Measurements from ENCODE around the gene CITED1. TPM values are rescaled to one million over a fixed set of nuclear protein-coding genes. Genes with fewer than 3 reads are reported as not detected.

The CITED1 gene
- total and polyA plus RNA-seq, 11 donors = 0.45 to 0.90 (median 0.73) TPM; not detected in 8

DNA sequence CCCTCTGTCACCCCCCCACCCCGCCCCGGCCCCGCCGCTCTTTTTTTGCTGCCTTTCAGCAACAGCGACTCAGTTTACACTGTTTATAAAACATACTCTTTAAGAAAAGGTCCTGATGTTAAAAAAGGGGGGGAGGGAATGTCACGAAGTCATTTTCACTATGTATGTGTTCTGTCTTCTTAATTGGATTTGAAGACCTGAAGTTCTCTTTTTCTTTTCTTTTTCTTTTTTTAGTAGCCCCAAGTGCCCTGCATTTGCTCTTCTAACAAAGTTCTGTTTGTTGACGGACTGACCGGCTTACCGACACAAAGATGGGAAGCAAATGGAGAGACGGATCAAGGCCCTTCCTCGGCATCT, 2.5 kb upstream of the CITED1 start:
- no peaks in the 10 kb centered on the region for H3K9me3 ChIP-seq
- H3K27me3 ChIP-seq = peaks cover 0 to 97% (median 0%) of the 10 kb centered on the region in 9 donors
- no peaks in the 10 kb centered on the region for H3K36me3 ChIP-seq
- 5 to 29% (median 14%) methylated on average over 11 of the region's 11 CpGs for WGBS, 4 donors
- peak overlapping the region in 8 of 12 donors; percentile 33 to 71 (median 43) for H3K4me3 ChIP-seq
- H3K27ac ChIP-seq = no peak overlapping the region
- H3K4me1 ChIP-seq = peaks cover 0 to 35% (median 2%) of the 10 kb centered on the region in 12 donors
- intact Hi-C loops (cut with DNase I) = loop anchor here in 6 of 10 donors (10.0 kb wide), 2 partner anchors 227 to 237 kb away; no protein-coding TSS in a partner anchor
- TF ChIP-seq, protein P1, sequence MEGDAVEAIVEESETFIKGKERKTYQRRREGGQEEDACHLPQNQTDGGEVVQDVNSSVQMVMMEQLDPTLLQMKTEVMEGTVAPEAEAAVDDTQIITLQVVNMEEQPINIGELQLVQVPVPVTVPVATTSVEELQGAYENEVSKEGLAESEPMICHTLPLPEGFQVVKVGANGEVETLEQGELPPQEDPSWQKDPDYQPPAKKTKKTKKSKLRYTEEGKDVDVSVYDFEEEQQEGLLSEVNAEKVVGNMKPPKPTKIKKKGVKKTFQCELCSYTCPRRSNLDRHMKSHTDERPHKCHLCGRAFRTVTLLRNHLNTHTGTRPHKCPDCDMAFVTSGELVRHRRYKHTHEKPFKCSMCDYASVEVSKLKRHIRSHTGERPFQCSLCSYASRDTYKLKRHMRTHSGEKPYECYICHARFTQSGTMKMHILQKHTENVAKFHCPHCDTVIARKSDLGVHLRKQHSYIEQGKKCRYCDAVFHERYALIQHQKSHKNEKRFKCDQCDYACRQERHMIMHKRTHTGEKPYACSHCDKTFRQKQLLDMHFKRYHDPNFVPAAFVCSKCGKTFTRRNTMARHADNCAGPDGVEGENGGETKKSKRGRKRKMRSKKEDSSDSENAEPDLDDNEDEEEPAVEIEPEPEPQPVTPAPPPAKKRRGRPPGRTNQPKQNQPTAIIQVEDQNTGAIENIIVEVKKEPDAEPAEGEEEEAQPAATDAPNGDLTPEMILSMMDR (IDR thresholded peaks at IDR 0.05) = no peak
- no peak for TF ChIP-seq POLR2A (IDR thresholded peaks at IDR 0.05)
- no peak for DNase-seq
- ATAC-seq = no peak

DNA sequence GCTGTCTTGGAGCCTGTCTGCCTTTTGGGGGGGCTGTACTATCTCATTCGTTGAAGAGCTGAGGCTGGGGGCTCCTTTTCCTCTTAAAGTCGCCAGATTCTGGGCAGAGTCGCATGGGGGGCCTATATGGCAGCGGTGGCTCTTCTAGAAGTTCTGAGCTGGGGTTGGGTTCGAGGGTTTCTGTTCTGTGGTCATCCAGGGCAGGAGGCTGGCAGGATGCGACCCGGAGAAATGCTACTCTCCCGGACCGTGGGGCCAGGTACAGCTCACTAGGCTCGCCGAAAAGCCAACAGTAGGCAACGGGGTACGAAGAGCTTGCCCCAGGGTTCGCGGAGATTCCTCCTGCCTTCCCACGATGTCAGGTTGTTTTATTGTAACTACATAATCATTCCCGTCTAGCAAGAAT, 1.9 kb upstream of the CITED1 start:
- TF ChIP-seq POLR2A (IDR thresholded peaks at IDR 0.05) = no peak
- TF ChIP-seq, protein P1 (IDR thresholded peaks at IDR 0.05) = no peak
- peaks cover 0 to 97% (median 0%) of the 10 kb centered on the region in 9 donors for H3K27me3 ChIP-seq
- H3K9me3 ChIP-seq = no peaks in the 10 kb centered on the region
- H3K27ac ChIP-seq = no peak overlapping the region
- WGBS, 4 donors = 4 to 21% (median 13%) methylated on average over 17 of the region's 17 CpGs
- DNase-seq (no peak), ATAC-seq (no peak)
- peaks cover 0 to 35% (median 2%) of the 10 kb centered on the region in 12 donors for H3K4me1 ChIP-seq
- no peaks in the 10 kb centered on the region for H3K36me3 ChIP-seq
- peak overlapping the region in 11 of 12 donors; percentile 36 to 71 (median 57) for H3K4me3 ChIP-seq
- intact Hi-C loops (cut with DNase I) = loop anchor here in 6 of 10 donors (10.0 kb wide), 2 partner anchors 227 to 237 kb away; no protein-coding TSS in a partner anchor

DNA sequence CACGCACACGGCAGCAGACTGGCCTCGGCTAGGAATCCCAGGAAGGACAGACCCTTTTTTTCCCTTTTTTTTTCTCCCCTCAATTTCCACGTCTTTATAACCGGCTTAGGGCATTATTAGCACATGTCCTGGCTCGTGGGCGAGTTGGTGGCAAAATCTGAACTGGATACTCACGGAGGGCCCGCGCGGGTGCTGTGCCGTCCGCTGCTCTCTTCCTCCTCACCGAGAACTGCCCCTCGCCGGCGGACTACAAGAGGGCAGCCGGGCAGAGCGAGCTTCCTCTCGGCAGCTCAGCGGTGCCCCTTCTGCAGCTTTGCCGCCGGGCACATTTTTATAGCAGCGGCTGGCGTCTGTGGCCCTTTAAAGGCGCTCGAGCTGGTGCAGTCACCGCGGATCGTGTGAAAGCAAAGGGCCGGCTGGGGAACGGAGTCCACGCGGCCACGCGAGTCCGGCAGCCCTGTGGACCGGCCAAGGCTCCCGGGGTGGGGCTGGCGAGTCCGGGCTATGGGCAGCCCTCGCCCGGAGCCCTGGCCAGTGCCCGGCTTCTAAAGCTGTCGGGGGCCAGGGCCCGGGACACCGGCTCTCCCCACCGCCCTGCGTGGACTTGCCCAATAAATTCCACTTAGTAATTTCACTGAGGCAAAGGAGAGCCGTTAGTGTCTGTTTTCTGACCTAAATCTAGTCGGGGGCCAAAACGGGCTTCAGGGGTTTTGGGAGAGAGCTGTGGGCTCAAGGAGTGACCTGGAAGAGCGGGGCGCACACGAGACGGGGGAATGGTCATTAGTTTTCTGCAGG, 1.3 kb upstream of the CITED1 start:
- ATAC-seq (peak; percentile 29 to 86 (median 80)), DNase-seq (peak; percentile 40 to 67 (median 49))
- H3K4me1 ChIP-seq = peaks cover 0 to 35% (median 2%) of the 10 kb centered on the region in 12 donors
- intact Hi-C loops (cut with DNase I) = loop anchor here in 6 of 10 donors (10.0 kb wide), 2 partner anchors 228 to 238 kb away; no protein-coding TSS in a partner anchor
- no peaks in the 10 kb centered on the region for H3K9me3 ChIP-seq
- H3K27ac ChIP-seq = no peak overlapping the region
- no peaks in the 10 kb centered on the region for H3K36me3 ChIP-seq
- TF ChIP-seq, protein P1 (IDR thresholded peaks at IDR 0.05) = no peak
- no peak for TF ChIP-seq POLR2A (IDR thresholded peaks at IDR 0.05)
- H3K27me3 ChIP-seq = peaks cover 0 to 97% (median 0%) of the 10 kb centered on the region in 9 donors
- H3K4me3 ChIP-seq = peak overlapping the region; percentile 24 to 71 (median 56)
- WGBS, 4 donors = 1 to 10% (median 5%) methylated on average over 41 to 56 of the region's 56 CpGs

DNA sequence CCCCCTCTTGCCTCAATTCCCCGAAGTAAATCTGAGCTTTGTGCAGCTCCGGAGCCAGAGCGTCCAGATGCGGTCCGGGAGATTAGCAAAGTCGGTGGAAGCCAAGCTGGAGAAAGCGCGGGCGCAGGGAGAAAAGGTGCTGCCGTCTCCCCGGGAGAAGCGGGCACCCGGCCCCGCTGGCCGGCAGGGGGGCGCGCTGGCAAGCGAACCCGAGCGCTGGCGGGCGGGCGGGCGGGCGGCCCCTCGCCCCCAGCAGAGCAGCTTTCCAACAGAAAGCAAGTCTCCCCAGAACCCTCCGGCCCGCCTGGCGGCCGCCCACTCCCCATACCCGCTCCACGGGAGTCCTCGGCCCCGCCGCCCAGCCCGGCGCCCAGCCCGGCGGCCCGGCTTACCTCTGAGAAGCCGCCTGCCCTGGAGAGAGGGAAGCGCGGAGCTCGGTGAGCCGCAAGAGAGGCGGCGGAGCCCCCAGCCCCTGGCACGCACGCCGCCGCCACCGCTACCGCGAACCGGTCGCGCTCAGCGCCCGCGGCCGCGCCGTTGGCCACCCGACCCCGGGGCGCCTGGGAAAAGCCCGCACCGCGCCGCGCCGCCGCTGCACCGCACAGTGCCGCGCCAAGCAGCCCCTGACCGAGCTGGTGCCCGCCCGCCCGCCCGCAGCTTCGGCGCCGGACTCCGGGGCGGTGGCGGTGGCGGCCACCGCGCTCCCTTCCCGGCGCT, 529 bp upstream of the CITED1 start:
- no peak overlapping the region for H3K27ac ChIP-seq
- TF ChIP-seq, protein P1 (IDR thresholded peaks at IDR 0.05) = no peak
- no peak for TF ChIP-seq POLR2A (IDR thresholded peaks at IDR 0.05)
- WGBS, 4 donors = 0 to 8% (median 3%) methylated on average over 22 to 91 of the region's 92 CpGs
- peaks cover 0 to 97% (median 0%) of the 10 kb centered on the region in 9 donors for H3K27me3 ChIP-seq
- ATAC-seq = no peak
- H3K4me1 ChIP-seq = peaks cover 0 to 35% (median 2%) of the 10 kb centered on the region in 12 donors
- no peak for DNase-seq
- H3K4me3 ChIP-seq = peak overlapping the region; percentile 24 to 71 (median 56)
- intact Hi-C loops (cut with DNase I) = loop anchor here in 6 of 10 donors (10.0 kb wide), 2 partner anchors 229 to 239 kb away; no protein-coding TSS in a partner anchor
- H3K36me3 ChIP-seq = no peaks in the 10 kb centered on the region
- no peaks in the 10 kb centered on the region for H3K9me3 ChIP-seq

All from heart left ventricle (tissue), 16 donors.